Body of pancreas (tissue), 4 donors: ENCODE results near the gene SRPK2.

Experiments
- POLR2A ChIP-seq, 3 donors: fragments of 450-650 bp; IDR thresholded peaks; one replicate each; pipeline ENCODE4 v1.6.1; 2016; ENCODE audit warnings: antibody characterized with exemption in 3 of 3, mild to moderate bottlenecking in 2 of 3
- TF ChIP-seq, protein P1 (sequence below), 7 experiments: fragments of 450-650 bp in 4 of 7; fragments of 200-600 bp in 3 of 7; sonication (generic) in 3 of 7; IDR thresholded peaks; one replicate each; pipeline ENCODE4 v1.5.1; 2016 to 2019; ENCODE audit warnings: antibody characterized with exemption in 7 of 7

DNA sequence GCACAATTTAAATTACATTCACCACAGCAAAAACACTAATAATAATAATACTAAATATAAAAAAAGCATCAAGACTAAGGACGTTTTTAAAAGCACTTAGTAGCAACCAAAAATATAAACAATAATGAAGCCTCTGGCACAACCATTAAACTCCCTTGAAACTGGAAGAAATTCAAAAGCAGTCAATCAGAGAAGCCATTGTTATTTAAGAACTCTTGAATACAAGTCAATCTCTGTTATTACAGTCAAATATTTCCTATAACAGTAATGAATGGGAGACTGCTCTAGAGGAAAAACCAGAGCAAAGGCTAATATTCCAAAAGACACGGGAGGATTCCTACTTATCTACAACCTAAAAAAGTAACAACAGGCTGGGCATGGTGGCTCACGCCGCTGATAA is 210.5 kb downstream of the SRPK2 start:
- TF ChIP-seq, protein P1, sequence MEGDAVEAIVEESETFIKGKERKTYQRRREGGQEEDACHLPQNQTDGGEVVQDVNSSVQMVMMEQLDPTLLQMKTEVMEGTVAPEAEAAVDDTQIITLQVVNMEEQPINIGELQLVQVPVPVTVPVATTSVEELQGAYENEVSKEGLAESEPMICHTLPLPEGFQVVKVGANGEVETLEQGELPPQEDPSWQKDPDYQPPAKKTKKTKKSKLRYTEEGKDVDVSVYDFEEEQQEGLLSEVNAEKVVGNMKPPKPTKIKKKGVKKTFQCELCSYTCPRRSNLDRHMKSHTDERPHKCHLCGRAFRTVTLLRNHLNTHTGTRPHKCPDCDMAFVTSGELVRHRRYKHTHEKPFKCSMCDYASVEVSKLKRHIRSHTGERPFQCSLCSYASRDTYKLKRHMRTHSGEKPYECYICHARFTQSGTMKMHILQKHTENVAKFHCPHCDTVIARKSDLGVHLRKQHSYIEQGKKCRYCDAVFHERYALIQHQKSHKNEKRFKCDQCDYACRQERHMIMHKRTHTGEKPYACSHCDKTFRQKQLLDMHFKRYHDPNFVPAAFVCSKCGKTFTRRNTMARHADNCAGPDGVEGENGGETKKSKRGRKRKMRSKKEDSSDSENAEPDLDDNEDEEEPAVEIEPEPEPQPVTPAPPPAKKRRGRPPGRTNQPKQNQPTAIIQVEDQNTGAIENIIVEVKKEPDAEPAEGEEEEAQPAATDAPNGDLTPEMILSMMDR (IDR thresholded peaks at IDR 0.05), result no peak
- no peak for TF ChIP-seq POLR2A (IDR thresholded peaks at IDR 0.05)
